Smooth muscle cell (in vitro differentiated cells): Measurements from ENCODE around the gene LTBP1. TPM values are rescaled to one million over a fixed set of nuclear protein-coding genes. Genes with fewer than 3 reads are reported as not detected.

Experiments
- DNase-seq: peaks from one replicate; lab custom pipeline; 2025; ENCODE audit not compliant: unreplicated experiment; lab: John Stamatoyannopoulos, UW
- H2AFZ ChIP-seq: fragments of 200-600 bp; sonication (generic); 2 replicates; pipeline ENCODE4 v1.6.0; 2016; ENCODE audit warnings: antibody characterized with exemption, low read depth, mild to moderate bottlenecking
- H3F3A ChIP-seq: fragments of 200-600 bp; sonication (generic); 2 replicates; pipeline ENCODE4 v1.6.0; 2017; ENCODE audit warnings: antibody characterized with exemption, low read depth
- H3K27ac ChIP-seq: fragments of 200-600 bp; sonication (generic); 2 replicates; pipeline ENCODE4 v1.5.1; 2016; ENCODE audit warnings: low read depth, mild to moderate bottlenecking
- H3K27me3 ChIP-seq: fragments of 200-600 bp; sonication (generic); 2 replicates; pipeline ENCODE4 v1.6.1; 2016; ENCODE audit warnings: low read depth, mild to moderate bottlenecking
- H3K36me3 ChIP-seq: fragments of 200-600 bp; sonication (generic); 2 replicates; pipeline ENCODE4 v1.5.1; 2016; ENCODE audit warnings: low read depth
- H3K4me1 ChIP-seq: fragments of 200-600 bp; sonication (generic); 2 replicates; pipeline ENCODE4 v1.5.1; 2016; ENCODE audit warnings: low read depth
- H3K4me2 ChIP-seq: fragments of 200-600 bp; sonication (generic); 2 replicates; pipeline ENCODE4 v1.6.0; 2016; ENCODE audit warnings: mild to moderate bottlenecking
- H3K4me3 ChIP-seq: fragments of 200-600 bp; sonication (generic); 2 replicates; pipeline ENCODE4 v1.5.1; 2016; ENCODE audit warnings: mild to moderate bottlenecking
- H3K79me2 ChIP-seq: fragments of 200-600 bp; sonication (generic); 2 replicates; pipeline ENCODE4 v1.6.0; 2016; ENCODE audit warnings: low read depth, mild to moderate bottlenecking
- H3K9ac ChIP-seq: fragments of 200-600 bp; sonication (generic); 2 replicates; pipeline ENCODE4 v1.6.0; 2016; ENCODE audit warnings: low read depth
- H3K9me3 ChIP-seq: fragments of 200-600 bp; sonication (generic); replicated peaks from 2 replicates; pipeline ENCODE4 v1.5.1; 2016; ENCODE audit warnings: low read depth
- H4K20me1 ChIP-seq: fragments of 200-600 bp; sonication (generic); 2 replicates; pipeline ENCODE4 v1.6.0; 2016; ENCODE audit warnings: low read depth
- CTCF ChIP-seq: fragments of 200-600 bp; sonication (generic); IDR thresholded peaks from 2 replicates; pipeline ENCODE4 v1.5.1; 2017; ENCODE audit warnings: borderline replicate concordance, mild to moderate bottlenecking, antibody characterized with exemption; ENCODE audit not compliant: insufficient read depth, poor library complexity, severe bottlenecking
- WGBS: methylation state at CpG from one replicate; pipeline ENCODE4 v1.1.7; 2016; ENCODE audit warnings: low lambda C conversion rate; 5-methylcytosine and 5-hydroxymethylcytosine counted together
- polyA plus RNA-seq: library from polyadenylated mRNA; unstranded; fragments of >200 nt; fragmentation: Nextera tagmentation; extraction: Ambion mirVana; gene quantifications from 2 replicates; pipeline ENCODE4 v1.2.1, GENCODE V29; 2016
- total RNA-seq: library from RNA; depleted of rRNA; stranded (reverse); fragments of >200 nt; gene quantifications from 2 replicates; pipeline ENCODE4 v1.2.3, GENCODE V29; 2014

LTBP1 gene
- total and polyA plus RNA-seq, 2 experiments from 2014 or later = 146 to 250 TPM

- Histone ChIP-seq H3K4me2 (no peak overlapping the region), H3K4me1 (peaks cover 4% of the 10 kb centered on the region), H3K27me3 (no peaks in the 10 kb centered on the region), H2AFZ (no peak overlapping the region), H3K79me2 (no peaks in the 10 kb centered on the region), H4K20me1 (no peaks in the 10 kb centered on the region), H3K4me3 (no peak overlapping the region), H3K9me3 (no peaks in the 10 kb centered on the region), H3K27ac (no peak overlapping the region), H3F3A (no peaks in the 10 kb centered on the region), H3K36me3 (no peaks in the 10 kb centered on the region), H3K9ac (no peak overlapping the region)
- WGBS = 42% methylated on average over 2 of the region's 2 CpGs
- TF ChIP-seq CTCF = no peak
- no peak for DNase-seq
Observed at GRCh38 chr2:32926708-32927084, 20.1 kb upstream of the LTBP1 start.

- Histone ChIP-seq H3K9me3 (no peaks in the 10 kb centered on the region), H3K9ac (no peak overlapping the region), H2AFZ (no peak overlapping the region), H3K4me1 (peaks cover 4% of the 10 kb centered on the region), H4K20me1 (no peaks in the 10 kb centered on the region), H3F3A (no peaks in the 10 kb centered on the region), H3K36me3 (no peaks in the 10 kb centered on the region), H3K4me2 (no peak overlapping the region), H3K27me3 (no peaks in the 10 kb centered on the region), H3K27ac (no peak overlapping the region), H3K79me2 (no peaks in the 10 kb centered on the region), H3K4me3 (no peak overlapping the region)
- 84% methylated on average over 5 of the region's 5 CpGs for WGBS
- no peak for TF ChIP-seq CTCF
- no peak for DNase-seq
Observed at GRCh38 chr2:32930436-32930835, 16.3 kb upstream of the LTBP1 start.

GRCh38 chr2:32931519-32931918, 15.2 kb upstream of the LTBP1 start:
- Histone ChIP-seq H3K27me3 (no peaks in the 10 kb centered on the region), H3K79me2 (no peaks in the 10 kb centered on the region), H3K27ac (no peak overlapping the region), H2AFZ (no peak overlapping the region), H3K4me1 (peaks cover 4% of the 10 kb centered on the region), H3K36me3 (no peaks in the 10 kb centered on the region), H3K4me3 (no peak overlapping the region), H3F3A (no peaks in the 10 kb centered on the region), H4K20me1 (no peaks in the 10 kb centered on the region), H3K4me2 (no peak overlapping the region), H3K9me3 (no peaks in the 10 kb centered on the region), H3K9ac (no peak overlapping the region)
- no peak for TF ChIP-seq CTCF
- DNase-seq = no peak
- WGBS = 69% methylated on average over 2 of the region's 2 CpGs

- Histone ChIP-seq H3K27ac (no peak overlapping the region), H4K20me1 (no peaks in the 10 kb centered on the region), H3K79me2 (no peaks in the 10 kb centered on the region), H3K27me3 (no peaks in the 10 kb centered on the region), H3K4me3 (no peak overlapping the region), H3K4me2 (no peak overlapping the region), H3K9me3 (no peaks in the 10 kb centered on the region), H3F3A (no peaks in the 10 kb centered on the region), H3K4me1 (no peaks in the 10 kb centered on the region), H3K9ac (no peak overlapping the region), H3K36me3 (no peaks in the 10 kb centered on the region), H2AFZ (no peak overlapping the region)
- DNase-seq = no peak
- WGBS = 62% methylated on average over 12 of the region's 12 CpGs
- TF ChIP-seq CTCF = no peak
Observed at GRCh38 chr2:32931945-32932709, 14.6 kb upstream of the LTBP1 start.
